ENCODE measurements around the gene PMS2. TPM values are rescaled to one million over a fixed set of nuclear protein-coding genes. Genes with fewer than 3 reads are reported as not detected.

The PMS2 gene
- total RNA-seq, 2 experiments from 2014 or later: 25.8 to 27.3 TPM

Other genes starting within 250 kb of the PMS2 start
- 10 to 100 TPM; 45.5 to 48.1 TPM for gene RNF216, start 227.4 kb downstream of the PMS2 start, total RNA-seq
- not detected for gene OCM, start 128.3 kb downstream of the PMS2 start, total RNA-seq
- 10 to 100 TPM; 96.8 to 98.2 TPM for gene CCZ1, start 110.3 kb downstream of the PMS2 start, total RNA-seq
- not detected for gene RSPH10B, start 38.4 kb downstream of the PMS2 start, total RNA-seq
- gene AIMP2, start 223 bp upstream of the PMS2 start, total RNA-seq: 10 to 100 TPM; 83.4 to 84.4 TPM
- under 1 TPM in 1 of 2 experiments, not detected in 1; 0.16 TPM for gene ANKRD61, start 22.3 kb upstream of the PMS2 start, total RNA-seq
- 100 to 1,000 TPM; 107 to 116 TPM for gene EIF2AK1, start 50.1 kb upstream of the PMS2 start, total RNA-seq
- gene USP42, start 95.9 kb upstream of the PMS2 start, total RNA-seq: 10 to 100 TPM; 11.9 to 12.9 TPM